Right renal pelvis (tissue), 4 donors: ENCODE results near the gene ZDHHC19. TPM values are rescaled to one million over a fixed set of nuclear protein-coding genes. Genes with fewer than 3 reads are reported as not detected.

Source experiments
- DNase-seq, 4 donors: peaks; one replicate each; pipeline ENCODE4 v3.0.0-alpha.2; 2013; ENCODE audit warnings: low read depth in 4 of 4, low spot score in 3 of 4, missing footprints in 1 of 4
- polyA plus RNA-seq, 4 donors: library from polyadenylated mRNA; unstranded; fragments of 120-200 nt; gene quantifications; one replicate each; pipeline ENCODE4 v1.2.1, GENCODE V29; 2013; ENCODE audit not compliant: insufficient read length in 4 of 4

ZDHHC19 gene
- polyA plus RNA-seq, 4 donors, result 0.16 to 0.30 TPM; not detected in 2

GRCh38 chr3:196156160-196156559 is 55.0 kb downstream of the ZDHHC19 start:
- no peak for DNase-seq

- DNase-seq, result no peak
These were observed 60.7 kb downstream of the ZDHHC19 start for GRCh38 chr3:196150481-196150880.

- no peak for DNase-seq
These were observed 61.3 kb downstream of the ZDHHC19 start for GRCh38 chr3:196149831-196150301.

GRCh38 chr3:196149375-196149774 is 61.8 kb downstream of the ZDHHC19 start:
- no peak for DNase-seq

Other genes with a start within 250 kb of the ZDHHC19 start
- 10 to 100 TPM; 36.9 to 57.4 (median 41.1) TPM for gene TFRC, start 129.3 kb downstream of the ZDHHC19 start, polyA plus RNA-seq
- gene SLC51A, start 5.1 kb upstream of the ZDHHC19 start, polyA plus RNA-seq, result 10 to 100 TPM; 11.3 to 12.6 (median 12.1) TPM
- 10 to 100 TPM; 36.4 to 44.6 (median 38.3) TPM for gene PCYT1A, start 76.3 kb upstream of the ZDHHC19 start, polyA plus RNA-seq
- 10 to 100 TPM; 30.7 to 35.9 (median 33.5) TPM for gene DYNLT2B, start 106.8 kb upstream of the ZDHHC19 start, polyA plus RNA-seq
- gene TM4SF19, start 127.0 kb upstream of the ZDHHC19 start, polyA plus RNA-seq, result under 1 TPM in 3 of 4 donors, not detected in 1; 0.19 to 0.41 (median 0.31) TPM
- gene UBXN7, start 221.0 kb upstream of the ZDHHC19 start, polyA plus RNA-seq, result 10 to 100 TPM; 30.3 to 40.3 (median 37.9) TPM